GM18951 (cell line): ENCODE results near the gene MMP3.
"Not testable (repeated sequence)": the region's sequence is repeated elsewhere in the genome, so short reads cannot be mapped to it uniquely, and the experiment has no call there.

Experiments used
- POLR2A ChIP-seq: IDR thresholded peaks from 4 replicates; pipeline ENCODE4 v1.6.1; 2011; ENCODE audit warnings: mild to moderate bottlenecking; ENCODE audit not compliant: insufficient read length, insufficient read depth; ENCODE audit errors: extremely low read depth
- in situ Hi-C: fragments of 300-500 bp; cut with MboI; formaldehyde crosslinking; loops from one replicate; pipeline ENCODE4 v1.12.0; 2022; ENCODE audit warnings: low sequenced_read_pairs, mixed read lengths, inconsistent platforms; ENCODE audit not compliant: unreplicated experiment

MMP3 gene

DNA sequence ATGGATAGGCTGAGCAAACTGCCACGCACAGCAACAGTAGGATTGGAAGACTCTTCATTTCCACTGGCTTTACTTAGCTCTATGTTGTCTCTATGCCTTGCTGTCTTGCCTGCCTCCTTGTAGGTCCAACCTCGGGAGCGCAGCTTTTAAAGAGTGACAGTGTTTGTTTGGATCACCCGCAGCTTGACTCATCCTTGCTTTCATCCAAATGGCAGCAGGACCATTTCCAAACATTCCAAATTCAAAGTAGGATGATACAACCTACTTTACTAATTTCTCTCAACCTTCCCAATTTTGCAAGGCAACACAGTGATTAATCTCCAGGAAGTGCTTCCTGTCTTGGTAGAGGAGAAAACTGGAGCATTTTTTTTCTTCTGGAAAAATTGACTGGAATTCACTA lies at the start of gene MMP3:
Gene MMP3 (minus strand): TSS at position 121 of the 400 bp plus-strand sequence. CDS start 63 bp downstream, at position 58.
- in situ Hi-C loops = no loop called here
- no peak for TF ChIP-seq POLR2A

DNA sequence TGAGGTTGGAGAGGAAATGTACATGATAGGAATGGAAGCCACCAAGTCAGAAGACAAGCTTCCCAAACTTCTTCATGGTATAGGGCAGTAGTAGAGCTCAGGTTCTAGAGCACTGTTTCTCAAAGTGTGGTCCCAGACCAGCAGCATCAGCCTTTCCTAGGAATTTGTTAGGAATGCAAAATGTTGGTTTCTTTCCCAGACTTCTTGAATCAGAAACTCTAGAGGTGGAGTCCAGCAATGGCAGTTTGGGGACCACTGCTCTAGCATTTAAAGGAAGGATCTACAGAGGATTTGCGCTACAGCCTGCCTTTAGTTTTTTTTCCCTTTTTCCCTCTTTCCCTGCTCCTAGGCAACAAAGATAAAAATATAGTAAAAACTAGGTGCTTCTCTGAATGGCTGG lies 48.3 kb upstream of the MMP3 start:
- in situ Hi-C loops = no loop called here
- TF ChIP-seq POLR2A = no peak

DNA sequence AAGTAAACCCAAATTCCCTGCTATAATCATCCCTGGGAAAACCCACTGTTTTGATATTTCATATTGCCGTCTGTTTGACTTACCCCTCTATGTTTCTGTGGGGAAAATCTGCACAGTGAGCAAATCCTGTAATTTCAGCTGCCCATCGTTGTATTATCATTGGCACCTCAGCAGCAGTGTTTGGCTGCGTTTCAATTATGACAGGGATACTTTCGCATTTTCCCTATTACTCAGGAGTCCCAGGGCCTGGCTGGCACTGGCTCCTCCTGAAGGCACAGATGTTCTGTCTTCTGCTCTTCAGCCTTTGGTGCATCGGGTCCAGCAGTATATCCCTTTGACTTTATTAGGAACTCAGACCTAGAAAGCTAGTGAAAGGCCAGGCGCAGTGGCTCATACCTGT lies 43.6 kb upstream of the MMP3 start:
- no peak for TF ChIP-seq POLR2A
- in situ Hi-C loops = no loop called here

- no peak for TF ChIP-seq POLR2A
- in situ Hi-C loops = no loop called here
Observed at GRCh38 chr11:102883141-102883540, 39.7 kb upstream of the MMP3 start.

GRCh38 chr11:102882389-102883024 lies 39.1 kb upstream of the MMP3 start:
- TF ChIP-seq POLR2A = no peak
- in situ Hi-C loops = no loop called here

DNA sequence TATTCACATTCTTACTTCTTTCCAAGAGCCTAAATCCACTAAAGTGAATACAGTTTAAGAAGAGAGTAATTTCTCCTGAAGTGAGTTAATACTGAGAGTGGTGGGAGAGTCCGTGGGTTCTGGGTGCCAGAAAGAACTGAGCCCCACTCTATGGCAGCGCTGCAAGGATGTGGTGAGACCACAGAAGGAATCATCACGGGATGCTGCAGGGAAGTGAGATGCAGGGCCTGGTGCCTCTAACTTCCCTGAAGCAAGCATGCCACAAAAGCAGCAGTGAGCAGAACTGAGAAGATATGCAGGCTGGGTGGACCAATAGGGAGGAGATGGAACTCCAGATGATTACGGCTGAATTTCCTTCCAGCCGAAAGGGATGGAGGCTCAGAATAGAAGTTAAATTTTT lies 36.4 kb upstream of the MMP3 start:
- in situ Hi-C loops = no loop called here
- no peak for TF ChIP-seq POLR2A

DNA sequence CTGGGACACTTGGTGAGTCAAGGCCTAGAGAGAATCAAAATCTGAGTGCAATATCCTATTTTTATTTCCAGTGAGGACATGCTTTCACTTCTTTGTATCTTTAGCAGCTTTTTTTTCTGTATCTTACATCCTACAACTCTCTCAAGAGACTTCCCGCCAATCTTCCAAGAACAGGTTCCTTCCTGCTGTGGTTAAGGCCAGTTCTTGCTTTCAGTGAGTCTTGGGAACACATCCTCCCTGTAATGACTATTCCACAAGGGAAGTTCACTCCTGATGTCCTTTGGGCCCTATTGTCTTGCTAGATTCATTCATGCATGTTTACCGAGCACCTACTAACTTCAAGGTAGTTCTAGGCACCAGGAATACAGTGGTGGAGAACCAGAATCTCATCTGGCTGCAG lies 35.2 kb upstream of the MMP3 start:
- TF ChIP-seq POLR2A = no peak
- in situ Hi-C loops = no loop called here

GRCh38 chr11:102874852-102875251 lies 31.4 kb upstream of the MMP3 start, which contains the start of gene MMP12:
Gene MMP12, minus strand, starts transcription at chr11:102874982. Its CDS starts 45 bp downstream, at chr11:102874937.
- in situ Hi-C loops = no loop called here
- TF ChIP-seq POLR2A = no peak

DNA sequence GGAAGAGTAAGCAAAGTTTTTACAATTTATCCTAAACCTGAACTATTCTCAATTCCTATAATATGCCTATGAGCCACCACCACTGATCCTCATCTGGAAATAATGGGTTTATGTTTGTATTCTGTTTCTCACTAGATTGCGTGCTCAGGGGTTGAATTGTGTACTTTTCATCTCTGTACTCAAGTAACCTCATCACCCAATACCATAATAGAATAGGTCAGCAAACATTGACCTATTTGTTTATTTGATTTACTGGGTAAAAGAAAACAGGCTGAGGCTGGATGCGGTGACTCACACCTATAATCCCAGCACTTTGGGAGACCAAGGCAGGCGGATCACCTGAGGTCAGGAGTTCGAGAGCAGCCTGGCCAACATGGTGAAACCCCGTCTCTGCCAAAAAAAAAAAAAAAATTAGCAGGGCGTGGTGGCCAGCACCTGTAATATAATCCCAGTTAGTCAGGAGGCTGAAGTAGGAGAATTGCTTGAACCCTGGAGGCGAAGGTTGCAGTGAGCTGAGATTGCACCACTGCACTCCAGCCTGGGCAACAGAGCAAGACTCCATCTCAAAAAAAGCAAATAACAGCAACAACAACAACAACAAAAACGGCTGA lies 26.1 kb upstream of the MMP3 start:
- in situ Hi-C loops = not testable (repeated sequence)

- in situ Hi-C loops = no loop called here
- no peak for TF ChIP-seq POLR2A
Observed at GRCh38 chr11:102868339-102868738, 24.9 kb upstream of the MMP3 start.

DNA sequence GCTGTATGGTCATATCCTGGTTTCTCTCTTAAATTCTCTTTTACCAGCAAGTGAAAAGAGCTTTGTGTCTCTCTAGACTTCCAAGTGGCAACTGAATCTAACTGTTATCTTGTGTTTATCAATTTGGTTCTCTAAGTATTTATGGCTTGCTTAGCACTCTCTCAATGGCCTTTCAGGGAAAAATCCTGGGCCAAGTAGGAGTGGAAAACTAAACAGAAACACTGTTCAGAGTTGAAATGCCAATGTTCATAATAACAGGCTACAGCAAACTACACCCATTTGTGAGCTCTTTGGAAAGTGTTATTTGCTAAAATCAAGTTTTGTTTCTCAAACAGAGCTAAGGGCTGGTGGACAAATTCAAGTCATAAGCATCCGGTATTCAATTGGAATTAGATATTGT lies 21.3 kb upstream of the MMP3 start:
- in situ Hi-C loops = no loop called here
- TF ChIP-seq POLR2A = no peak

GRCh38 chr11:102853956-102854355 lies 10.5 kb upstream of the MMP3 start:
- in situ Hi-C loops = no loop called here
- no peak for TF ChIP-seq POLR2A

DNA sequence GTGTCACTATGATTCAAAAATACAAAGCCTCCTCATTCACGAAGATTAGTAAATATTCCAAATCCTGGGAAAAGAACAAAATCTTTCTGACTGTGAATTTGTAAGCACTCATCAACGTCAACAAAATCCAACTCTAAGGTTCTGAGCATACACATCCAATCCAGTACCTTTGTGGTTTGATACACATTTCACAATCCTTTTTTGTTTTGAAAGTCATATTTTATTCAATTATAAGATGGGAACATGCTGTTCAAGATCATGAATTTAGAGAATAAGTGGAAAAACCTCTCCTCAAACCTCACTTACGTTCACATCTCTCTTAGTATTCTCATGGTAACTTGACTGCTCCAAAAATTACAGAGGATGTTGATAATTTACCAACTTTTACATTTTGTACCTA lies 9.6 kb upstream of the MMP3 start:
- in situ Hi-C loops = no loop called here
- TF ChIP-seq POLR2A = no peak

DNA sequence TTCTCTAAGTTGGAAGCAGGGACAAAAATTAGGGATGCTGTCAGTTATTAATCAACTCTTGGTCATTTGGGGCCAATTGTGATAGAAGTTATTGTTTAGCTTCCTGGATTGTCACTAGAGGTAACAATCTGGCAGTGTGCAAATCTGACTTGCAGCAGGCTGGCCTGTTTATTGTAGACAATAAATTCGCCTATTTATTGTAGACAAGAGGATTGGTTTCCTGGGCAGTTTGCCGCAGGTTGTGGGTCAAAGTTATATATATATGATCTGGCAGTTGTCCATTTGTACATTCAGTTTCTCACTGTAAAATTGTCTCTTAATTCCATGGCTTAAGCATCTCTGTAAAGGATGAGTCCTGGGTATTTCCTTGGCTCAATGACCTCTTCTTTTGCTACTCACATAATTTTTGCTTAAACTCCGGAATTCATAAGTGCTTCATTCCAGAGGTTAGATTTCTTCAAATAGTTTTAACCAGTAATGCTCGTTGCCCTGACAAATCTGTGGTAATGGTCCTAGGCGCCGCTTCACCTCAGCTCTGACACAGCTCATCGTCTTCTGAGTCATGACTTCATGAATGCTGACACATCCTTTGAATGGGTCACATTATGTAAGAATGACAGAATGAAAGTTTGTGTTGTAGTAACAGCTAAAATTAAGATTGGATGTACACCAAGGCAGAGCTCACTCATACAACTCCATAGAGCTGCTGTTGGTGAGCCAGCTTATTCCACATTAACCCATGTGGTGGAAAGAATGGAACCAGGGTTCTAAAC lies 7.8 kb upstream of the MMP3 start:
- TF ChIP-seq POLR2A = no peak
- in situ Hi-C loops = no loop called here

GRCh38 chr11:102849311-102849710 lies 5.9 kb upstream of the MMP3 start:
- in situ Hi-C loops = no loop called here
- no peak for TF ChIP-seq POLR2A
